Suprapubic skin (tissue), 4 donors: ENCODE results near the gene ACP4. TPM values are rescaled to one million over a fixed set of nuclear protein-coding genes. Genes with fewer than 3 reads are reported as not detected.
A peak's percentile ranks its signal among the peaks of the same experiment; 100 is the strongest.

ENCODE experiments used
- DNase-seq, 2 donors: peaks; one replicate each; pipeline ENCODE4 v3.0.0-alpha.2; 2019; ENCODE audit warnings: low spot score in 2 of 2
- H3K27ac ChIP-seq: fragments of 200-600 bp; sonication (generic); one replicate; pipeline ENCODE4 v1.5.1; 2019
- H3K27me3 ChIP-seq: fragments of 200-600 bp; sonication (generic); one replicate; pipeline ENCODE4 v1.5.1; 2019
- H3K36me3 ChIP-seq: fragments of 200-600 bp; sonication (generic); one replicate; pipeline ENCODE4 v1.5.1; 2019
- H3K4me1 ChIP-seq: fragments of 200-600 bp; sonication (generic); one replicate; pipeline ENCODE4 v1.5.1; 2019
- H3K4me3 ChIP-seq: fragments of 200-600 bp; sonication (generic); one replicate; pipeline ENCODE4 v1.5.1; 2019; ENCODE audit warnings: mild to moderate bottlenecking
- H3K9me3 ChIP-seq: fragments of 200-600 bp; sonication (generic); one replicate; pipeline ENCODE4 v1.5.1; 2019
- EP300 ChIP-seq: sonication (generic); formaldehyde crosslinking; IDR thresholded peaks from one replicate; pipeline ENCODE4 v1.6.1; 2017; ENCODE audit warnings: antibody characterized with exemption
- POLR2A ChIP-seq, 2 donors: fragments of 450-650 bp; IDR thresholded peaks; one replicate each; pipeline ENCODE4 v1.6.1; 2017; ENCODE audit warnings: antibody characterized with exemption in 2 of 2, mild to moderate bottlenecking in 2 of 2, moderate library complexity in 2 of 2
- POLR2AphosphoS5 ChIP-seq, 3 donors: sonication (generic); formaldehyde crosslinking; IDR thresholded peaks; one replicate each; pipeline ENCODE4 v1.6.1; 2017; ENCODE audit warnings: antibody characterized with exemption in 3 of 3
- WGBS: methylation state at CpG from one replicate; pipeline ENCODE4 v1.1.5; 2018; 5-methylcytosine and 5-hydroxymethylcytosine counted together
- total RNA-seq, 4 donors: library from RNA; depleted of rRNA; stranded (reverse); fragments of >200 nt; gene quantifications; one replicate each; pipeline ENCODE4 v1.1.0, GENCODE V29; 2016
- TF ChIP-seq, protein P1 (sequence below), 2 donors: fragments of 200-600 bp in 1 of 2; fragments of 450-650 bp in 1 of 2; sonication (generic) in 1 of 2; IDR thresholded peaks; one replicate each; pipeline ENCODE4 v1.5.1; 2016 to 2019; ENCODE audit warnings: antibody characterized with exemption in 2 of 2, mild to moderate bottlenecking in 1 of 2, moderate library complexity in 1 of 2

Gene ACP4
- total RNA-seq, 4 donors from 2014 or later, result 0.49 to 0.97 TPM; not detected in 2

DNA sequence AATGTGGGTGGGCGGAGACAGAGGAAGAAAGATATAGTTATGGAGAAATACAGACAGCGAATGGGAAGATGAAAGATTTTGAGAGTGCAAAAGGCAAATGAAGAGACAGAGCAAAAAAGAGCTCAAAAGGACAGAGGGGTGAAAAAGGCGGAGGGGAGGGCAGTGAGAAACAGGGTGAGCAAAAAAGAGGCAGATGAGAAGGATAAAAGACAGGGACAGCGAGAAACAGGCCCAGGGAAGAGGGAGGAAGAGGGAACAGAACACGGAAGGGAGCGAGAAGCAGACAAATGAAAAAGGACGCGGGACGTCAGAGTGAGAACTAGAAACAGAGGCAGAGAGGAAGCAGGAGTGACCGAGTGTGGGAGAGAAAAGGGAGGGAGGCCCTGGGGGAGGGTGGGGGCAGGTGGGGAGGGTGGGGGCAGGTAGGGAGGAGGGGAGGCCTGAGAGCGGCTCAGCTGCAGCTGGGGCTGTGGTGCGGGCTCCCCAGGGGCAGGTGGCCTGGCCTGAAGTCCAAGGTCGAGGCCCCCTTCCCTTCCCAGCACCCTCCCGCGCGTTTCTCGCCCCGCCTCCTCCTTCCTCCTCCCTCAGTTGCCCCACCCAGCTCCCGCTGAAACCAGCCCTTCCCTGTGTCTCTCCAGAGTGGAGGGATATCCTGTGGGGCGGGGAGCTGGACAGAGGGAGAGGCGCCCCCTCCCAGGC is 30.5 kb downstream of the ACP4 start:
- Histone ChIP-seq H3K36me3 (no peaks in the 10 kb centered on the region), H3K4me1 (peaks cover 44% of the 10 kb centered on the region), H3K27me3 (peaks cover 70% of the 10 kb centered on the region), H3K27ac (peak overlapping the region; percentile 39), H3K4me3 (peak overlapping the region; percentile 26), H3K9me3 (no peaks in the 10 kb centered on the region)
- DNase-seq, result no peak
- 4% methylated on average over 21 of the region's 21 CpGs for WGBS
- TF ChIP-seq POLR2A (IDR thresholded peaks at IDR 0.05) (no peak), EP300 (no peak), POLR2AphosphoS5 (IDR thresholded peaks at IDR 0.05) (no peak)
- TF ChIP-seq, protein P1, sequence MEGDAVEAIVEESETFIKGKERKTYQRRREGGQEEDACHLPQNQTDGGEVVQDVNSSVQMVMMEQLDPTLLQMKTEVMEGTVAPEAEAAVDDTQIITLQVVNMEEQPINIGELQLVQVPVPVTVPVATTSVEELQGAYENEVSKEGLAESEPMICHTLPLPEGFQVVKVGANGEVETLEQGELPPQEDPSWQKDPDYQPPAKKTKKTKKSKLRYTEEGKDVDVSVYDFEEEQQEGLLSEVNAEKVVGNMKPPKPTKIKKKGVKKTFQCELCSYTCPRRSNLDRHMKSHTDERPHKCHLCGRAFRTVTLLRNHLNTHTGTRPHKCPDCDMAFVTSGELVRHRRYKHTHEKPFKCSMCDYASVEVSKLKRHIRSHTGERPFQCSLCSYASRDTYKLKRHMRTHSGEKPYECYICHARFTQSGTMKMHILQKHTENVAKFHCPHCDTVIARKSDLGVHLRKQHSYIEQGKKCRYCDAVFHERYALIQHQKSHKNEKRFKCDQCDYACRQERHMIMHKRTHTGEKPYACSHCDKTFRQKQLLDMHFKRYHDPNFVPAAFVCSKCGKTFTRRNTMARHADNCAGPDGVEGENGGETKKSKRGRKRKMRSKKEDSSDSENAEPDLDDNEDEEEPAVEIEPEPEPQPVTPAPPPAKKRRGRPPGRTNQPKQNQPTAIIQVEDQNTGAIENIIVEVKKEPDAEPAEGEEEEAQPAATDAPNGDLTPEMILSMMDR (IDR thresholded peaks at IDR 0.05), result no peak

DNA sequence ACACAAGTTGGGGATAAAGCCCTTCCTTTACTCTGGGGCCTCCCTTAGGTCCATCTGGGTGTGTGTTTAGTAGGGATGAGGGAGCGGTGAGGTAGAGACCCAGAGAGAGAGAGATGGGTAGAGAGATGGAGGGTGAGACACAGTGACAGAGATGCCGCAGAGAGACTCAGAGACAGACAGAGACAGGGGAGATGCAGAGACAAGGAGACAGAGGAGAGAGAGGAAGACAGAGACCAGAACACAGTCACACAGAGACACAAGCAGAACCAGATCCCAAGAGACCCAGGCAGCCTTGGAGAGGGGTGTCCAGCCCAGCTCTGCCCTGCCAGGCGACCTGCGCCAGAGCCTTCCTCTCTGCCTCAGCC is 31.0 kb downstream of the ACP4 start:
- Histone ChIP-seq H3K4me1 (peaks cover 44% of the 10 kb centered on the region), H3K9me3 (no peaks in the 10 kb centered on the region), H3K27ac (no peak overlapping the region), H3K27me3 (peaks cover 69% of the 10 kb centered on the region), H3K36me3 (no peaks in the 10 kb centered on the region), H3K4me3 (peak overlapping the region; percentile 26)
- no peak for DNase-seq
- TF ChIP-seq POLR2AphosphoS5 (IDR thresholded peaks at IDR 0.05) (no peak), POLR2A (IDR thresholded peaks at IDR 0.05) (no peak), EP300 (no peak)
- TF ChIP-seq, protein P1 (IDR thresholded peaks at IDR 0.05), result no peak
- WGBS, result 50% methylated on average over 4 of the region's 4 CpGs

GRCh38 chr19:50821622-50822021 is 31.4 kb downstream of the ACP4 start:
- WGBS, result 64% methylated on average over 5 of the region's 8 CpGs
- DNase-seq, result no peak
- no peak overlapping the region for H3K4me3 ChIP-seq
- H3K9me3 ChIP-seq, result no peaks in the 10 kb centered on the region
- peaks cover 44% of the 10 kb centered on the region for H3K4me1 ChIP-seq
- no peaks in the 10 kb centered on the region for H3K36me3 ChIP-seq
- no peak overlapping the region for H3K27ac ChIP-seq
- TF ChIP-seq POLR2A (IDR thresholded peaks at IDR 0.05) (no peak), EP300 (no peak), POLR2AphosphoS5 (IDR thresholded peaks at IDR 0.05) (no peak)
- TF ChIP-seq, protein P1 (IDR thresholded peaks at IDR 0.05), result no peak
- peaks cover 71% of the 10 kb centered on the region for H3K27me3 ChIP-seq

- Histone ChIP-seq H3K27ac (no peak overlapping the region), H3K9me3 (no peaks in the 10 kb centered on the region), H3K4me1 (peaks cover 44% of the 10 kb centered on the region), H3K27me3 (peaks cover 71% of the 10 kb centered on the region), H3K4me3 (no peak overlapping the region), H3K36me3 (no peaks in the 10 kb centered on the region)
- 75% methylated on average over 7 of the region's 7 CpGs for WGBS
- TF ChIP-seq POLR2A (IDR thresholded peaks at IDR 0.05) (no peak), POLR2AphosphoS5 (IDR thresholded peaks at IDR 0.05) (no peak), EP300 (no peak)
- TF ChIP-seq, protein P1 (IDR thresholded peaks at IDR 0.05), result no peak
- no peak for DNase-seq
Observed at GRCh38 chr19:50822661-50823208, 32.5 kb downstream of the ACP4 start.

DNA sequence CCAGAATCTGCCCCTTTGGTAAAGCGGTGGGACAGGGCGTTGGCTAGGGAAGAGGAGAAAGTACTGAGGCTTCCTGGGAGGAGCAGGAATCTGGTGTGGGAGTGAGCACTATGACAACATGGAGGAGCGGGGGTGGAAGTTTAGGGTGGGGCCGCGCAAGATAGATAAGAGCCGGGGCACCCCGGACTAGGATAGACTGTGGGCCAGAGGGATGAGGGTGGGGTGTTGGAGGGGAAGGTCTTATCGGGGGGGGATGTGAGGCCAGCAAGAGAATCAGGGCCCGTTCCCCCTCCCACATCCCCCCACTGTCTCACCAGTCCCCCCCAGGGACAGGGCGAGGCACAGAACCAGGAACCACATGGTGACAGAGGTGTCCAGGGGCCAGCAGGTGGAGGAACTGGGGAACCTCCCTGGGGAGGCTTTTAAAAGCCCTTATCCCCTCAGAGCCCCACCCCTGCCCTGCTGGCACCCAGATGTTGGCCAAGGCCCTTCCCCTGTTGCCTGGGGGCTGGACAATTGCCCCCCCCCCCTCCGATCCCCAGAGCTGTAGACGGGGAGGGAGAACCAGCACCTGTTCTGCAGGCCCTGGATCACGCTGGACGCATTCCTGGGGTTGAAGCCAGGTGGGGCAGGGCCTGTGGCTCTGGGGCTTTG is 33.3 kb downstream of the ACP4 start, which contains the start of gene KLK1:
Gene KLK1 (minus strand): TSS at position 399 of the 654 bp plus-strand sequence. CDS start 39 bp downstream, at position 360.
- Histone ChIP-seq H3K9me3 (no peaks in the 10 kb centered on the region), H3K27ac (no peak within 1 kb of the TSS), H3K36me3 (no peaks in the 10 kb centered on the region), H3K4me1 (peaks cover 36% of the 10 kb centered on the region), H3K27me3 (peaks cover 63% of the 10 kb centered on the region), H3K4me3 (no peak within 1 kb of the TSS)
- 27% methylated on average over 14 of the region's 14 CpGs for WGBS
- no peak for DNase-seq
- TF ChIP-seq EP300 (no peak), POLR2AphosphoS5 (IDR thresholded peaks at IDR 0.05) (no peak), POLR2A (IDR thresholded peaks at IDR 0.05) (no peak)
- TF ChIP-seq, protein P1 (IDR thresholded peaks at IDR 0.05), result no peak
